NB4 (cell line): ENCODE results near the gene SRC.

Experiments
- MYC ChIP-seq: IDR thresholded peaks from 2 replicates; pipeline ENCODE4 v1.6.1; 2011; ENCODE audit warnings: low read depth, low read length
- POLR2A ChIP-seq: IDR thresholded peaks from 2 replicates; pipeline ENCODE4 v1.6.1; 2011; ENCODE audit warnings: mild to moderate bottlenecking; ENCODE audit not compliant: insufficient read length; ENCODE audit errors: extremely low read depth
- TF ChIP-seq, protein P1 (sequence below): IDR thresholded peaks from one replicate; pipeline ENCODE4 v1.5.1; 2012; ENCODE audit warnings: low read depth, low read length
- TF ChIP-seq, protein P2 (sequence below): IDR thresholded peaks from 2 replicates; pipeline ENCODE4 v1.6.1; 2011; ENCODE audit warnings: low read depth, low read length

- TF ChIP-seq, protein P1, sequence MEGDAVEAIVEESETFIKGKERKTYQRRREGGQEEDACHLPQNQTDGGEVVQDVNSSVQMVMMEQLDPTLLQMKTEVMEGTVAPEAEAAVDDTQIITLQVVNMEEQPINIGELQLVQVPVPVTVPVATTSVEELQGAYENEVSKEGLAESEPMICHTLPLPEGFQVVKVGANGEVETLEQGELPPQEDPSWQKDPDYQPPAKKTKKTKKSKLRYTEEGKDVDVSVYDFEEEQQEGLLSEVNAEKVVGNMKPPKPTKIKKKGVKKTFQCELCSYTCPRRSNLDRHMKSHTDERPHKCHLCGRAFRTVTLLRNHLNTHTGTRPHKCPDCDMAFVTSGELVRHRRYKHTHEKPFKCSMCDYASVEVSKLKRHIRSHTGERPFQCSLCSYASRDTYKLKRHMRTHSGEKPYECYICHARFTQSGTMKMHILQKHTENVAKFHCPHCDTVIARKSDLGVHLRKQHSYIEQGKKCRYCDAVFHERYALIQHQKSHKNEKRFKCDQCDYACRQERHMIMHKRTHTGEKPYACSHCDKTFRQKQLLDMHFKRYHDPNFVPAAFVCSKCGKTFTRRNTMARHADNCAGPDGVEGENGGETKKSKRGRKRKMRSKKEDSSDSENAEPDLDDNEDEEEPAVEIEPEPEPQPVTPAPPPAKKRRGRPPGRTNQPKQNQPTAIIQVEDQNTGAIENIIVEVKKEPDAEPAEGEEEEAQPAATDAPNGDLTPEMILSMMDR, result no peak
- TF ChIP-seq MYC, result no peak
- TF ChIP-seq POLR2A, result no peak
- TF ChIP-seq, protein P2, sequence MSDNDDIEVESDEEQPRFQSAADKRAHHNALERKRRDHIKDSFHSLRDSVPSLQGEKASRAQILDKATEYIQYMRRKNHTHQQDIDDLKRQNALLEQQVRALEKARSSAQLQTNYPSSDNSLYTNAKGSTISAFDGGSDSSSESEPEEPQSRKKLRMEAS, result no peak
Observed at GRCh38 chr20:37317316-37317715, 28.6 kb upstream of the SRC start.
